H1 (cell line): ENCODE data around the gene SFMBT2. TPM values are rescaled to one million over a fixed set of nuclear protein-coding genes. Genes with fewer than 3 reads are reported as not detected.

Experiments
- BACH1 ChIP-seq: IDR thresholded peaks from 2 replicates; pipeline ENCODE4 v1.6.1; 2012; ENCODE audit warnings: low read length, improper control_type of control experiment
- RAD21 ChIP-seq, 2 experiments: IDR thresholded peaks in 1 of 2; conservative IDR thresholded peaks in 1 of 2; 2 replicates each; pipeline ENCODE4 v1.6.1; 2011; ENCODE audit warnings: low read depth in 2 of 2, low read length in 2 of 2, improper control_type of control experiment in 1 of 2, inconsistent platforms in 1 of 2, mild to moderate bottlenecking in 1 of 2, moderate library complexity in 1 of 2
- SUZ12 ChIP-seq: fragments of 200-600 bp; sonication (generic); IDR thresholded peaks from 2 replicates; pipeline ENCODE4 v1.6.1; 2012; ENCODE audit warnings: mild to moderate bottlenecking, inconsistent platforms, low read length, moderate library complexity, mixed read lengths
- TAF7 ChIP-seq: optimal IDR thresholded peaks from 2 replicates; pipeline ENCODE3; 2011; ENCODE audit warnings: low read depth, mild to moderate bottlenecking, inconsistent platforms, low read length, moderate library complexity, borderline replicate concordance
- polyA plus RNA-seq, 7 experiments: library from polyadenylated mRNA; depleted of rRNA in 3 of 7; stranded (reverse) in 5 of 7; unstranded in 2 of 7; fragments of >200 nt in 5 of 7; fragments of 200-250 nt in 2 of 7; gene quantifications; 1 replicate in 5 of 7; 2 replicates in 1 of 7; 4 replicates in 1 of 7; pipeline versions ENCODE4 v1.2.1 to v1.2.3, GENCODE V29; 2011 to 2013; ENCODE audit warnings: missing spikeins in 2 of 7, mixed read lengths in 2 of 7
- total RNA-seq: library from RNA; stranded (reverse); fragmentation: NEBNext Ultra II Directional; extraction: Animal tissue kit (Norgen Biotek cat#: 25700); gene quantifications from 2 replicates; pipeline ENCODE4 v1.2.1, GENCODE V29; 2021
- TF ChIP-seq, protein P1 (sequence below): fragments of 300-600 bp; sonication (generic); IDR thresholded peaks from 2 replicates; pipeline ENCODE4 v1.7.1; 2012; ENCODE audit warnings: low read length, moderate library complexity, mild to moderate bottlenecking, inconsistent platforms; ENCODE audit not compliant: insufficient replicate concordance

The SFMBT2 gene
- total and polyA plus RNA-seq, 2 of the 8 experiments (the other 6 are each of a cell fraction or from before 2014, with no cell fraction given) = 2.9 to 11.0 TPM

DNA sequence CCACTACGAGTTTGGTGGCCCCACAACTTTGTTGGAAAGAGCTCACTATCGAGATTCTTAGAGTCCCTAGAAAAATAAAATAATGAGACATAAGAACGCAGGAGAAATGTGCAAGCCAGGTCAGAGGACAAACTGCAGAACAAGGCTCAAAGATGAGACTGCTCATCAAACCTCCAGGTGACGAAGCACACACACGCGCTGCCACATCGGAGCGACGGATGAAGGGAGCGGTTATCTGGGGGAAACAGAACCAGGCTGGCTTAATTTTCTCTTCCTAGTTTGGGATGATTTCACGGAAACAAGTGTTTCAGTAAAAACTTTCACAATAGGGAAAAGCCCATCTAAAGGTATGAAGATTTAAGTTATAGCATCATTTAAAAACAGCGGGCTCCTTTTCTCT lies 231.3 kb downstream of the SFMBT2 start (continued):
- TF ChIP-seq, protein P1, sequence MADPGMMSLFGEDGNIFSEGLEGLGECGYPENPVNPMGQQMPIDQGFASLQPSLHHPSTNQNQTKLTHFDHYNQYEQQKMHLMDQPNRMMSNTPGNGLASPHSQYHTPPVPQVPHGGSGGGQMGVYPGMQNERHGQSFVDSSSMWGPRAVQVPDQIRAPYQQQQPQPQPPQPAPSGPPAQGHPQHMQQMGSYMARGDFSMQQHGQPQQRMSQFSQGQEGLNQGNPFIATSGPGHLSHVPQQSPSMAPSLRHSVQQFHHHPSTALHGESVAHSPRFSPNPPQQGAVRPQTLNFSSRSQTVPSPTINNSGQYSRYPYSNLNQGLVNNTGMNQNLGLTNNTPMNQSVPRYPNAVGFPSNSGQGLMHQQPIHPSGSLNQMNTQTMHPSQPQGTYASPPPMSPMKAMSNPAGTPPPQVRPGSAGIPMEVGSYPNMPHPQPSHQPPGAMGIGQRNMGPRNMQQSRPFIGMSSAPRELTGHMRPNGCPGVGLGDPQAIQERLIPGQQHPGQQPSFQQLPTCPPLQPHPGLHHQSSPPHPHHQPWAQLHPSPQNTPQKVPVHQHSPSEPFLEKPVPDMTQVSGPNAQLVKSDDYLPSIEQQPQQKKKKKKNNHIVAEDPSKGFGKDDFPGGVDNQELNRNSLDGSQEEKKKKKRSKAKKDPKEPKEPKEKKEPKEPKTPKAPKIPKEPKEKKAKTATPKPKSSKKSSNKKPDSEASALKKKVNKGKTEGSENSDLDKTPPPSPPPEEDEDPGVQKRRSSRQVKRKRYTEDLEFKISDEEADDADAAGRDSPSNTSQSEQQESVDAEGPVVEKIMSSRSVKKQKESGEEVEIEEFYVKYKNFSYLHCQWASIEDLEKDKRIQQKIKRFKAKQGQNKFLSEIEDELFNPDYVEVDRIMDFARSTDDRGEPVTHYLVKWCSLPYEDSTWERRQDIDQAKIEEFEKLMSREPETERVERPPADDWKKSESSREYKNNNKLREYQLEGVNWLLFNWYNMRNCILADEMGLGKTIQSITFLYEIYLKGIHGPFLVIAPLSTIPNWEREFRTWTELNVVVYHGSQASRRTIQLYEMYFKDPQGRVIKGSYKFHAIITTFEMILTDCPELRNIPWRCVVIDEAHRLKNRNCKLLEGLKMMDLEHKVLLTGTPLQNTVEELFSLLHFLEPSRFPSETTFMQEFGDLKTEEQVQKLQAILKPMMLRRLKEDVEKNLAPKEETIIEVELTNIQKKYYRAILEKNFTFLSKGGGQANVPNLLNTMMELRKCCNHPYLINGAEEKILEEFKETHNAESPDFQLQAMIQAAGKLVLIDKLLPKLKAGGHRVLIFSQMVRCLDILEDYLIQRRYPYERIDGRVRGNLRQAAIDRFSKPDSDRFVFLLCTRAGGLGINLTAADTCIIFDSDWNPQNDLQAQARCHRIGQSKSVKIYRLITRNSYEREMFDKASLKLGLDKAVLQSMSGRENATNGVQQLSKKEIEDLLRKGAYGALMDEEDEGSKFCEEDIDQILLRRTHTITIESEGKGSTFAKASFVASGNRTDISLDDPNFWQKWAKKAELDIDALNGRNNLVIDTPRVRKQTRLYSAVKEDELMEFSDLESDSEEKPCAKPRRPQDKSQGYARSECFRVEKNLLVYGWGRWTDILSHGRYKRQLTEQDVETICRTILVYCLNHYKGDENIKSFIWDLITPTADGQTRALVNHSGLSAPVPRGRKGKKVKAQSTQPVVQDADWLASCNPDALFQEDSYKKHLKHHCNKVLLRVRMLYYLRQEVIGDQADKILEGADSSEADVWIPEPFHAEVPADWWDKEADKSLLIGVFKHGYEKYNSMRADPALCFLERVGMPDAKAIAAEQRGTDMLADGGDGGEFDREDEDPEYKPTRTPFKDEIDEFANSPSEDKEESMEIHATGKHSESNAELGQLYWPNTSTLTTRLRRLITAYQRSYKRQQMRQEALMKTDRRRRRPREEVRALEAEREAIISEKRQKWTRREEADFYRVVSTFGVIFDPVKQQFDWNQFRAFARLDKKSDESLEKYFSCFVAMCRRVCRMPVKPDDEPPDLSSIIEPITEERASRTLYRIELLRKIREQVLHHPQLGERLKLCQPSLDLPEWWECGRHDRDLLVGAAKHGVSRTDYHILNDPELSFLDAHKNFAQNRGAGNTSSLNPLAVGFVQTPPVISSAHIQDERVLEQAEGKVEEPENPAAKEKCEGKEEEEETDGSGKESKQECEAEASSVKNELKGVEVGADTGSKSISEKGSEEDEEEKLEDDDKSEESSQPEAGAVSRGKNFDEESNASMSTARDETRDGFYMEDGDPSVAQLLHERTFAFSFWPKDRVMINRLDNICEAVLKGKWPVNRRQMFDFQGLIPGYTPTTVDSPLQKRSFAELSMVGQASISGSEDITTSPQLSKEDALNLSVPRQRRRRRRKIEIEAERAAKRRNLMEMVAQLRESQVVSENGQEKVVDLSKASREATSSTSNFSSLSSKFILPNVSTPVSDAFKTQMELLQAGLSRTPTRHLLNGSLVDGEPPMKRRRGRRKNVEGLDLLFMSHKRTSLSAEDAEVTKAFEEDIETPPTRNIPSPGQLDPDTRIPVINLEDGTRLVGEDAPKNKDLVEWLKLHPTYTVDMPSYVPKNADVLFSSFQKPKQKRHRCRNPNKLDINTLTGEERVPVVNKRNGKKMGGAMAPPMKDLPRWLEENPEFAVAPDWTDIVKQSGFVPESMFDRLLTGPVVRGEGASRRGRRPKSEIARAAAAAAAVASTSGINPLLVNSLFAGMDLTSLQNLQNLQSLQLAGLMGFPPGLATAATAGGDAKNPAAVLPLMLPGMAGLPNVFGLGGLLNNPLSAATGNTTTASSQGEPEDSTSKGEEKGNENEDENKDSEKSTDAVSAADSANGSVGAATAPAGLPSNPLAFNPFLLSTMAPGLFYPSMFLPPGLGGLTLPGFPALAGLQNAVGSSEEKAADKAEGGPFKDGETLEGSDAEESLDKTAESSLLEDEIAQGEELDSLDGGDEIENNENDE = no peak
- TF ChIP-seq SUZ12 (no peak), TAF7 (no peak), RAD21 (IDR thresholded peaks at IDR 0.05 in 1 of 2, conservative IDR thresholded peaks at IDR 0.05 in 1 of 2; ENCODE audit: low read depth in 2 of 2, low read length in 2 of 2) (no peak), BACH1 (no peak)
- TF ChIP-seq, all 59 proteins: peak for 0
